ENCODE measurements around the gene ASB1.

DNA sequence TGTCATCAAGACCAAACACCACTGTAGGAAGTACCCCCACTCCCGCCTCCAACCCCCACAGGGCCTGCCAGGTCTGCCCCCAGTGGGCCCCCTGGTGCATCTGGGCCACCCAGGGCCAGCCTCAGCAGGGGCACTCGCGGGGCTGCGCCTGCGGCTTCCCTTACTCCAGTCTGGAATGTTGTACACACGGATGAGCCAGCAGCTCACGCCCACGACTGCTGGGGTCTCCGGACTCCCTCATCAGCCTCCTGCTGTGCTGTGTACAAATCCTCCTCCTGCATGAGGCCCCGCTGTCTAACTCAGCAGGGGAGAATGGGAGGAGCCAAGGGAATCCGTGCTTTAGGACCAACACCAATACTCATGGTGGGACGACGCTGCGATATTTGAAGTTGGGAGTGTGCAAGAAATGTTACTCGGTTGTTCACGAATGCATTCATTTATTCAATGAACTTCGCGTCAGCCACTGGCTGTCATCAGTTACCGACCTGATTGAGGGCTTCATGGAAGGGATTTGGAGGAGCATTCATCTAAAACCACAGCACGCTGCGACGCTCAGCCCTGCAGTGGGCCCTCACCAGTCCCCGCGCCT, 654 bp upstream of the ASB1 start:
- TF ChIP-seq, protein P1, sequence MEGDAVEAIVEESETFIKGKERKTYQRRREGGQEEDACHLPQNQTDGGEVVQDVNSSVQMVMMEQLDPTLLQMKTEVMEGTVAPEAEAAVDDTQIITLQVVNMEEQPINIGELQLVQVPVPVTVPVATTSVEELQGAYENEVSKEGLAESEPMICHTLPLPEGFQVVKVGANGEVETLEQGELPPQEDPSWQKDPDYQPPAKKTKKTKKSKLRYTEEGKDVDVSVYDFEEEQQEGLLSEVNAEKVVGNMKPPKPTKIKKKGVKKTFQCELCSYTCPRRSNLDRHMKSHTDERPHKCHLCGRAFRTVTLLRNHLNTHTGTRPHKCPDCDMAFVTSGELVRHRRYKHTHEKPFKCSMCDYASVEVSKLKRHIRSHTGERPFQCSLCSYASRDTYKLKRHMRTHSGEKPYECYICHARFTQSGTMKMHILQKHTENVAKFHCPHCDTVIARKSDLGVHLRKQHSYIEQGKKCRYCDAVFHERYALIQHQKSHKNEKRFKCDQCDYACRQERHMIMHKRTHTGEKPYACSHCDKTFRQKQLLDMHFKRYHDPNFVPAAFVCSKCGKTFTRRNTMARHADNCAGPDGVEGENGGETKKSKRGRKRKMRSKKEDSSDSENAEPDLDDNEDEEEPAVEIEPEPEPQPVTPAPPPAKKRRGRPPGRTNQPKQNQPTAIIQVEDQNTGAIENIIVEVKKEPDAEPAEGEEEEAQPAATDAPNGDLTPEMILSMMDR (IDR thresholded peaks at IDR 0.05): no peak
- no peak for TF ChIP-seq POLR2A (IDR thresholded peaks at IDR 0.05)
